ENCODE measurements around the gene ZBTB21. TPM values are rescaled to one million over a fixed set of nuclear protein-coding genes. Genes with fewer than 3 reads are reported as not detected.
A peak's percentile ranks its signal among the peaks of the same experiment; 100 is the strongest.

ZBTB21 gene
- total and polyA plus RNA-seq, 2 of the 8 experiments (the other 6 are each of a cell fraction or from before 2014, with no cell fraction given) = 3.9 to 17.8 TPM

- no peaks in the 10 kb centered on the region for H3K9me3 ChIP-seq (ENCODE audit: insufficient read depth in 2 of 2, low read depth in 1 of 2, low read length in 1 of 2)
- no peaks in the 10 kb centered on the region for H3K23me2 ChIP-seq (ENCODE audit: low read depth, low read length)
- H3K9ac ChIP-seq (replicated peaks in 1 of 4; ENCODE audit: extremely low read depth in 1 of 4, low read depth in 3 of 4, low read length in 3 of 4) = no peak overlapping the region
- no peak overlapping the region for H2BK5ac ChIP-seq (ENCODE audit: low read depth, low read length)
- no peaks in the 10 kb centered on the region; a peak in 1 of 7 replicates for H3K4me1 ChIP-seq (replicated peaks in 1 of 4; ENCODE audit: control insufficient read depth in 3 of 4, insufficient read depth in 4 of 4, low read length in 3 of 4)
- WGBS, 2 experiments (ENCODE audit: extremely low coverage in 1 of 2, insufficient coverage in 1 of 2, insufficient read length in 1 of 2, insufficient replicate concordance in 2 of 2, low coverage in 1 of 2, low lambda C conversion rate in 2 of 2, missing lambda C conversion rate in 1 of 2) = 85% methylated on average over 18 of the region's 18 CpGs; no CpG with 5 or more reads in 1 of the 2 experiments
- H2BK120ac ChIP-seq (replicated peaks; ENCODE audit: low read depth, low read length) = no peak overlapping the region
- H3K4ac ChIP-seq (replicated peaks; ENCODE audit: insufficient read length, low read depth, low read length) = peak overlapping the region; percentile 35
- H3K27me3 ChIP-seq (replicated peaks in 1 of 4; ENCODE audit: control insufficient read depth in 3 of 4, extremely low read depth in 1 of 4, insufficient read depth in 3 of 4, low read length in 3 of 4) = no peaks in the 10 kb centered on the region
- no peak overlapping the region for H2AFZ ChIP-seq (ENCODE audit: low read length)
- H4K8ac ChIP-seq (ENCODE audit: extremely low read depth, insufficient read depth, low read length) = no peak overlapping the region
- no peak overlapping the region for H2BK20ac ChIP-seq (ENCODE audit: low read length)
- ChIA-PET POLR2A (ENCODE audit: partially characterized antibody) (no interaction called here), CTCF (ENCODE audit: partially characterized antibody) (interaction anchor here (1.3 to 2.9 kb wide), 2 partner anchors 9 to 65 kb away, joined by 4 to 7 read pairs; no protein-coding TSS in a partner anchor)
- H3K79me2 ChIP-seq (ENCODE audit: control insufficient read depth in 1 of 2, insufficient read depth in 2 of 2, low read length in 2 of 2) = no peaks in the 10 kb centered on the region
- TF ChIP-seq FOSL1 (IDR thresholded peaks at IDR 0.05; ENCODE audit: insufficient read depth, low read depth, low read length) = no peak
- peak; percentile 38; the same call in 1 of the 2 replicates for TF ChIP-seq CEBPB (IDR thresholded peaks at IDR 0.05; ENCODE audit: low read depth, low read length)
- H3K27ac ChIP-seq (ENCODE audit: low read depth, low read length) = no peak overlapping the region
- H2AK5ac ChIP-seq (ENCODE audit: low read depth, low read length) = no peak overlapping the region; the same call in 1 of the 2 replicates
- no peaks in the 10 kb centered on the region for H4K20me1 ChIP-seq (replicated peaks in 1 of 2; ENCODE audit: control insufficient read depth in 1 of 2, insufficient read depth in 2 of 2, low read length in 2 of 2)
- H3K4me3 ChIP-seq (ENCODE audit: extremely low read depth in 1 of 4, insufficient read depth in 2 of 4, low read depth in 3 of 4, low read length in 4 of 4) = no peak overlapping the region
- H2BK15ac ChIP-seq (ENCODE audit: low read length) = 0 out of 2 replicates have a peak overlapping the region, but pooled peaks have one; percentile 49
- no peak overlapping the region for H4K5ac ChIP-seq (ENCODE audit: insufficient read length, low read depth, low read length)
- no peak overlapping the region for H3K23ac ChIP-seq (ENCODE audit: insufficient read length)
- H3K36me3 ChIP-seq (ENCODE audit: control insufficient read depth in 2 of 4, insufficient read depth in 4 of 4, low read length in 3 of 4) = no peaks in the 10 kb centered on the region
- H3K56ac ChIP-seq (replicated peaks; ENCODE audit: insufficient read length, low read depth, low read length) = no peak overlapping the region
- FAIRE-seq = no peak
- no peak for DNase-seq (ENCODE audit: low read depth in 1 of 2, low spot score in 2 of 2)
- no peak overlapping the region for H2BK12ac ChIP-seq (ENCODE audit: low read depth, low read length)
- no peak overlapping the region for H3K4me2 ChIP-seq (ENCODE audit: insufficient read depth in 1 of 2, low read depth in 2 of 2, low read length in 2 of 2)
- H3K79me1 ChIP-seq (ENCODE audit: low read depth, low read length) = no peaks in the 10 kb centered on the region
- H4K91ac ChIP-seq (replicated peaks; ENCODE audit: insufficient read length, low read length) = peak overlapping the region; percentile 79
- H3K14ac ChIP-seq (ENCODE audit: insufficient read length) = no peak overlapping the region
- H3K18ac ChIP-seq (ENCODE audit: extremely low read depth, low read length) = no peak overlapping the region
Measured at GRCh38 chr21:42040411-42041180, 30.4 kb upstream of the ZBTB21 start.
